ENCODE data around the gene RASGRP1.

DNA sequence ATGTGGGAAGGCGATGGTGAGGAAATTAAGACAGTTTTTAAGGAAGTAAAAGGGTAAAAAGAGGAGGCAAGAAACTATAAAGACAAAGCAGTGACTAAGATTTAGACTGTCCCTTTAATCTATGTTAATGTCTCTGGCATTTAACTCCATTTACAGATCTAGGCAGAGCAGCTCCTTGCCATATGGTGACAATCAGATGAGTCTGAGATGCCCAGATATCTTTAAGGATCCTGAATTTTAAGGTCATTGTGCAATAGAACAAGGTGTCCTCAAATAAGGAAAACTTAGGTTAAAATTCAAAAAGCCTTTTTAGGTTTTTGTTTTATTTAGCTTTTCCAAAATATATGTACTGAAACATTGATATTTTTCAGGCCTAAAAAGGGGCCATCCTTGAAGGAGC is 24.1 kb downstream of the RASGRP1 start:
- TF ChIP-seq ELF1 (IDR thresholded peaks at IDR 0.05; ENCODE audit: borderline replicate concordance, low read depth) = no peak
- TF ChIP-seq CTCF (IDR thresholded peaks at IDR 0.05 in 2 of 3, conservative IDR thresholded peaks at IDR 0.05 in 1 of 3; ENCODE audit: borderline replicate concordance in 1 of 3, insufficient read depth in 1 of 3, low read depth in 2 of 3, low read length in 2 of 3) = no peak
- no peak for TF ChIP-seq CBX3 (IDR thresholded peaks at IDR 0.05; ENCODE audit: low read depth)
- no peak for TF ChIP-seq POLR2A (IDR thresholded peaks at IDR 0.05; ENCODE audit: borderline replicate concordance, extremely low read depth, insufficient read depth, insufficient read length)
- no peak for TF ChIP-seq ZNF274 (IDR thresholded peaks at IDR 0.05; ENCODE audit: low read depth, low read length)
- no peak for TF ChIP-seq POLR2AphosphoS5 (IDR thresholded peaks at IDR 0.05; ENCODE audit: low read depth, low read length)
- TF ChIP-seq, protein P1, sequence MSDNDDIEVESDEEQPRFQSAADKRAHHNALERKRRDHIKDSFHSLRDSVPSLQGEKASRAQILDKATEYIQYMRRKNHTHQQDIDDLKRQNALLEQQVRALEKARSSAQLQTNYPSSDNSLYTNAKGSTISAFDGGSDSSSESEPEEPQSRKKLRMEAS (IDR thresholded peaks at IDR 0.05) = no peak
- TF ChIP-seq, protein P2, sequence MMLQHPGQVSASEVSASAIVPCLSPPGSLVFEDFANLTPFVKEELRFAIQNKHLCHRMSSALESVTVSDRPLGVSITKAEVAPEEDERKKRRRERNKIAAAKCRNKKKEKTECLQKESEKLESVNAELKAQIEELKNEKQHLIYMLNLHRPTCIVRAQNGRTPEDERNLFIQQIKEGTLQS (IDR thresholded peaks at IDR 0.05) = no peak
- TF ChIP-seq EZH2phosphoT487 (IDR thresholded peaks at IDR 0.05; ENCODE audit: borderline replicate concordance) = no peak
- no peak for TF ChIP-seq TCF7L2 (IDR thresholded peaks at IDR 0.05; ENCODE audit: borderline replicate concordance, extremely low read depth, insufficient read depth, insufficient read length)
- TF ChIP-seq RAD21 (IDR thresholded peaks at IDR 0.05; ENCODE audit: low read depth) = no peak

Data from HCT116 (cell line).